GDM1 (cell line): ENCODE data around the gene NPDC1.

Source experiments
- DNase-seq: peaks from one replicate; lab custom pipeline; 2025; lab: John Stamatoyannopoulos, UW

Gene NPDC1

DNA sequence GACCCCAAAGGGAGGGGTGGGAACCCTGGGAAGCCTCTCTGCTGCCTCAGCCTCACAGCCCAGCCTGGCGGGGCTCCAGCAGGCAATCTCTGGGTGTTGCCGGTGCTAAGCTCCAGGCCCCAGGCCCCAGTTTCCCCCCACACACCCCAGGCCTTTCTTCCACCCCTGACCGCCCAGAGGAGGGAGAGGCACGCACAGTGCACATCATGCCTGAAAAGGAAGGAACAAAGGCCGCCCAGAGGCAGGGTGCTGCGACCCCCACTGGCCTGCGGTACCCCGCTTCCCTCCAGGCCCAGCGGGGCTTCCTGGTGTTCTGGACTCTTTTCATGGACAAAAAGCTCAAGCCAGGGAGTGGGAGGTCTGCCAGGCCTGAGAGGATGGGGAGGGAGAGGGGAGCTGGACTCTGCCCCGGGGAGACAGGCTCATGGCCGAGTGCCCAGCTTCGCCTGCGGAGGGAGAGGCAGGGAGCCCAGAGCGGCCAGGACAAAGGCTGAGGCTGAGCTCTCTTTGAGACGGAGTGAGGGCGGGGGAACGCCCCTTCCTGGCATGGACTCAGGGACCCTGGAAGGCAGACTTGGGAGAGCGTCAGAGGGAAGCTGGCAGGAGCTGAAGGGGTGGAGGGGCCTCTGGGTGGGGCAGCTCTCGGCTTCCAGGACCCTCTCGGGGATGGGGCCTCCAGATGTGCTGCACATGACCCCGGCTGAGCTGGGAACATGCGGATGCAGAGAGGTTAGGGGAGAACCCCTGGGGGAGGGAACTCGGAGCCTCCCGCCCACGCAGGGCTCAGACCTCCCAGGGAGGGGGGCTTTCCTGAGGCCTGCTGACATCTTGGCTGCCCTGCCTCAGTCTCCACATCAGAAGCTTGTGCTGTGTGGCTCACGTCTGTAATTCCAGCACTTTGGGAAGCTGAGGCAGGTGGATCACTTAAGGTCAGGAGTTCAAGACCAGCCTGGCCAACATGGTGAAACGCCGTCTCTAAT lies 9.7 kb upstream of the NPDC1 start:
- no peak for DNase-seq

DNA sequence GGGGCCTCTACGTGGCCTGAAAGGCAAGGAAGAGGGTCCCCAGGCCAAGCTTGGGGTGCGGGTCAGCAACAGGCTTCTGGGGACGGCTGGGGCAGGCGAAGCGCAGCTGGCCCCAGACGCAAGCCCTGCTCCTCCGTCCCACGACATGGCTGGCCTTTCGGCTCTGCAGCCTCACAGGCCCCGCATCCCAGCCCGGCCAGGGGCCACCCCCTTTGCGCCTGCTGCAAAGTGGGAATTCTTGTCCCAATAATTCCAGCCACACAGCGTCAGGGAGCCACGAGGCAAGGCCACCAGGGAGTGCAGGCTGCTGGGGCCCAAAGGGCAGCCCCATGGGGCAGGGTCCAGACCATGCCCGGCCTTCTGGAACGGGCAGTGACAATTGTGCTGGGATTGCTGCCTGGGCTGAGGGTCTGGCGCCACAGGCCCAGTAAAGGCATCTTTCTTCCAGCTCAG lies 9.0 kb upstream of the NPDC1 start:
- DNase-seq, result no peak

DNA sequence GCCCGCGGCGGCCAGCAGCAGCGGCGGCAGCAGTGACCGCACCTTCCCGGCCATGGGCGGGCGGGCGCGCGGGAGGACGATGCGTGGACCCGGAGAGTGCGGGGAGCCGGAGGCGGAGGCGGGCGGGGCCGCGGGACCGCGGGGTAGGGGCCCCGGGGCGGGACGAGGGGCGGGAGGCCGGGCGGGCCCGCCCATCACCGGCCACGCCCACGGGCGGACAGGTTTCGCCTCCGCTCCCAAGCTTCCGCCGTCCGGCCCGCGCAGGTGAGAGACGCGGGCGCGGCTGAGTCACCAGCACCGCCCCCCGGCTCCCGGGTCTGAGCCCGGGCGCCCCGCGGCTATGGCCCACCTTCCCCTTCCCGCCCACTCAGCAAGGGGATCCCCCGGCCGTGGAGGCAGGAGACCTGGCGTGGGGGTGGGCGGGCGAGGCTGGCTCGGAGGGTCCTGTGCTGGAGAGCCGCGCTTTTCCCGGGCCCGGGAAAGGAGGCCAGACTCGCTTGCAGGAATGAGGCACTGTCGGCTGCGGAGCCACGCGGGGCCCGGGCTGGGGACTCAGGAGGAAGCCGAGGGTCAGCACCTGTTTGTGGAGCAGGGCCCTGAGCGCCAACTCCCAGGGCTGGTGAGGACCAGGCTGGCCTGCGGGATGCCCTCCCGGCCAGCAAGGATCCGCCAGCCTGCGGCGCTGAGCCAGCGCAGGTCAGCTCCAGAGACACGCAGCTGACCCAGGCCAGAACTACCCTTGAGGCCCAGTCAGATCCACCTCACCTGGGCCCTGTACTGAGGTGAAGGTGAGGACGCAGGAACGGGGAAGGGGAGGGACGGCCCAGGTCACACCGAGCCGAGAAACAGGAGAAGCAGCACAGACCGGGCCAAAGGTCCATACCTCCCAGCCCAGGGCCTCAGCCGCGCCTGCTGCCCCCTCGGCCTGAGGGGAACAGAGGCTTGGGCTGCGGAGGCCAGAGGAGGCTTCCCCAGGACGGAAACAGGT lies 8.3 kb upstream of the NPDC1 start, which contains the start of gene ENTPD2:
TSS of gene ENTPD2 (minus strand) at position 118 of the 988 bp plus-strand sequence. CDS start at position 54, 64 bp downstream.
- DNase-seq, result no peak

DNA sequence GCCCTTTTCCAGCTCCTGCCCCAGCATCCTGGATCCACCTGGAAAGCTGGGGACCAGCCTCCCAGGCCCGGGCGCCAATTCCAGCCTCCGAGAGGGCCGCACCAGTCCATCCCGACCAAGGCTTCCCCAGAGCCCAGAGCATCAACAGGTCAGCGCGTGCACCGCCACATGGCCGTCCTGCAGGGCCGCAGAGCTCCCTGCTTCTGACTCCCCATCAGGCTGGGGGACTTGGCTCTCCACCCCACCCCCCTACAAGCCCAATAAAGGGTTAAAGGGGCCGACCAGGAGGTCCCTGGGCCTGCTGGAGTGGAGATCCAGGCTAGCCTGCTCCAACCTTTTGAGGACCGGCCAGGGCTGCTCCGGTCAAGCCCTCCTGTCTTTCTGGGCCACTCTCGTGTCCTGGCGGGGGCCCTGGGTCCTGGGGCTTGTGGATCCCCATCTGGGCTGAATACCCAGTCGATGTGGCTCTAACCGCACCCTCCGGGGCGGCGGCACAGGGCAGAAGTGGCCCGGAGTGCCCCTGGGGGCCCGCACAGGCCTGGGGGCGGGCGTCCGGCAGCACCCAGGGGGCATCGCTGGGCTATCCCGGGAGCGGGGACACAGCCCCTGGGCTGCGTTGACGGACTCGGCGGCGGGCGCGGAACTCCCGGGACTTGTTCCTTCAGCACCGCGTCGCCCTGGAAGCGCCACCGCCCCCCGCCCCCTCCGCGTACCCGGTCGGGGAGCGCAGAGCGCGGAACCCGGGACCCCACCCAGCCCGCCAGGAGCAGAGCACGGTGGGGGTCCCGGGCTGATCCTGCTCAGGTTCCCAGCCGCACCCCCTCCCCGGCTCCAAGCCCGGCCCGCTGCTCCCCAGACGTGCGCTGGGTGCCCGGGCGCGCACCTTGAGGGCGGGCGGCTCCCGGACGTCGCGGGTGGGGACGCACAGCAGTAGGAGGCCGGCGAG lies 7.3 kb upstream of the NPDC1 start:
- DNase-seq, result no peak

DNA sequence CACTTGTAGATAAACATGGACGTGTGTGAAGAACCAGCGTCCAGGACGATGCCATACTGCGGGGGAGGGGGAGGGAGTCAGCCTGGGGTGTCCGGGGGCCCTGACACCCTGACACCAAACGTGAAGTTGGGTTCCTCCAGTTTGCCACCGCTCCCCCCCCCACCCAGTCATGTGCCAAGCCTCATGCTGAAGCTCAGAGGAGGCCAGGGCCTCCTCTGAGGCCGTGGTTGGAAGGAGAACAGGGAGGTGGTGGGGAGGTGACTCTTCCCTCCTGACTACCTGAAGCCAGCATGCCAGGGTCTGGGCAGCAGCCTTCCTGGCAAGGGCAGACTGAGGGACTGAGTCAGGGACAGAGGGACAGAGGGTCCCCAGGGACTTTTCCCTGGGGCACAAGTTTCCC lies 6.3 kb upstream of the NPDC1 start:
- no peak for DNase-seq

DNA sequence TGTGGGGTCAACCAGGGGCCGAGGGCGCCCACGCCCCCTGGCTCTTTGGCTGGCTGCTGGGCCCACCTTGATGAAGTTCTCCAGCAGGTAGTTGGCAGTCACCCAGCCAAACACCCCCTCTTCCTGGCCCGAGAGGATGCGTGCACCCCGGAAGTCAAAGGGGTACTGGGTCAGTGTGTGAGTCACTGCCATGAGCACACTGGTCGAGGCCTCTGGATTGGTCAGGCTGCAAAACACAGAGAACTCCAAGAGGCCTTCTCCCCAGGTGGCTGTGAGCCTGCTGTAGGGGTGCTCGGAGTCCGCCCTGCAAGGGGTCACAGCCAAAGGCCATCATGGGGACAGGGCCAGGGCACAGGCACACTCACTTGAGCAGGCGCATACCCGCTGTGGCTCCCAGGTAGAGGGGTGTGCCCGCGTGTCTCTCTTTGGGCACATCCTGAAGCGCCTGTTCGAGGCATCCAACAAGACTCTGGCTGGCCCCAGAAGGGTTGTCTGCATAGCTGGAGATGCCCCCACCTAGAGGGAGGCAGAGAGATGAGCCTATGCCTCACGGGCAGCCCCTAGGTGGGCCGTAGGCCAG lies 5.3 kb upstream of the NPDC1 start:
- no peak for DNase-seq

DNA sequence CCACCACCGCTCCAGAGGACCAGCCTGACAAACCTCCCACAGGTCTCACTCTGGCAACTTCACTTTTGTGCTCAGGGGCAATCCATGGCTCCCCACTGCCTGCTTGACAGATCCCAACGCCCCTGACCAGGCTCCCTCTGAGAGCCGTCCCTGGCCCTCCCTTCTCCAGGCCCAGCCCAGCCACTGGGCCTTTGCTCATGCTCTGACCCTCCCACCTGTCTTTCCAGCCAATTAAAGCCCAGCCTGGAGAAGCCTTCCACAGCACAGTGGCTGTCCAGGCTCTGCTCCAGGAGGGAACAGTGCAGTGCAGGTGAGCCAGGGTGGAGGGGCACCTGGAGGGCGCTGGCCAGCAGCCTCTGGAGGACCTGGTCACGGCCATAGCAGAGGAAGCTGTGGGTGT lies 4.6 kb upstream of the NPDC1 start:
- no peak for DNase-seq

DNA sequence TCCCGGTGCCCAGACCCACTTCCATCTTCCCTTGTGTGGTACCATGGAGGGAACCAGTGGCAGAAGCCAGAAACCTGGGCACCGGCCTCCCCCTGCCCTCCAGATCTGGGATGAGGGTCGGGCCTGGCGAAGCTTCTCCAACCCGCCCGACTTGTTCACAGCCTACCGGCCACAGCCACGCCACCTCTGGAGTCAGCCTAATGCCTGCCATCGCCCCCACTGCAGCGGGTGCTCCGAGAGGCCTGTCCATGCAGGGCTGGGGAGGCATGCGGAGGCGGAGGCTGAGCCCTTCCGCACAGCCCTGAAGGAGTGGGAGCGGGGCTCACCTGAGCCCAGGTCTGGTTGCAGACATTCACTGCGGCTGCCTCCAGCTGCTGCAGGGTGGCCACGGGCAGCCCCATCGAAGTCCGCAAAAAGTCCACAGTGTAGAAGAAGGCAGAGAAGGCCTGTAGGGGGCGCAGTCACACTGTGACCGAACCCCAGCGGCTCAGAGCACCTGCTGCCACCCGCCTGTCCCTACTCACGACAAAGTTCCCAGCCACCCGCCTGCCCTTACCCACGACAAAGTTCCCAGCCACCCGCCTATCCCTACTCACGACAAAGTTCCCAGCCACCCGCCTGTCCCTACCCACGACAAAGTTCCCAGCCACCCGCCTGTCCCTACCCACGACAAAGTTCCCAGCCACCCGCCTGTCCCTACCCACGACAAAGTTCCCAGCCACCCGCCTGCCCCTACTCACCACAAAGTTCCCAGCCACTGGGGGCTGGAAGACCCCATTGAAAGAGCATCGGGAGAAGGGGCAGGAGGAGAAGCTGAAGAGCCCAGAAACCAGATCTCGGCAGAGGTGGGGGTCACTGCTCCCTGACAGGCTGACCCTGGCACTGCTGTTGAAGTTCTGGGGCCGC lies 3.8 kb upstream of the NPDC1 start:
- DNase-seq, result peak; percentile 40

DNA sequence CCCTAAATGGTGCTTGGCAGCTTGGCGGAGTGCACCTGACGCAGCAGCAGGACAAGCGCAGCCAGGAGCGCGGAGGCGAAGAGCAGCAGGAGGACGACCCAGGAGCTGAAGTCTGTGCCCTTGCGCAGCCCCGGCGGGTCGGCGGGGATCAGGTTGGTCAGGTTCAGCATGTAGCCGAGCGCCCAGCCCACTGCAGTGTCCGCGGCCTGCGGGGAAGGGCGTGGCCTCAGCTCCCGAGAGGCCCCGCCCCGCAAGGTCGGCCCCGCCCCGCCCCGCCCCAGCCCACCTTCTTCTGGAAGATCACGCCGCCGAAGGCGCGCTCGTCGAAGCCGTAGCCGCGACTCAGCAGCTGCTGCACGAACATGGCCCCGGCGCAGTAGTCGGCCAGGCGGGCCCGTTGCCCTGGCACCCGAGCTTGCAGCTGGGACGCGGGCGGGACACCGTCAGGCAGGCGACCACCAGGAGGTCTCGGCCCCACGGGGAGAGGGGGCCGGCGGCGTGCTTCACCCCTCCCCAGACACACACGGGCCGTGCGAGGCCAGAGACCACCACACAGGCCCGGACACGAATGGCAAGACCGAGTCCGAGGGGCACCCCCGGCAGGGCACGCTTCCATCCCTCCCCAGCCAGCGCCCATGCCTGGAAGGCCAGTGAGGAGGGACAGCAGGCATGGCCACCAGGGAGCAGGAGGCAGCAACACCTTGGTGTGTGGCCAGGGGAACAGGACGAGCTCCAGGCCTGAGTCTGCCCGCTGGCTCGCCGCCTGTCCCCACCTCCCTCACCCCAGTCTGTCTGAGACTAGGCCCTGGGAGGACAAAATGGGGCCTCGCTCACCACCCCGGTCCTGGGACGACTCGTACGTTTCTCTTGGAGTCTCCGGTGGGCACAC lies 2.9 kb upstream of the NPDC1 start:
- DNase-seq, result no peak

DNA sequence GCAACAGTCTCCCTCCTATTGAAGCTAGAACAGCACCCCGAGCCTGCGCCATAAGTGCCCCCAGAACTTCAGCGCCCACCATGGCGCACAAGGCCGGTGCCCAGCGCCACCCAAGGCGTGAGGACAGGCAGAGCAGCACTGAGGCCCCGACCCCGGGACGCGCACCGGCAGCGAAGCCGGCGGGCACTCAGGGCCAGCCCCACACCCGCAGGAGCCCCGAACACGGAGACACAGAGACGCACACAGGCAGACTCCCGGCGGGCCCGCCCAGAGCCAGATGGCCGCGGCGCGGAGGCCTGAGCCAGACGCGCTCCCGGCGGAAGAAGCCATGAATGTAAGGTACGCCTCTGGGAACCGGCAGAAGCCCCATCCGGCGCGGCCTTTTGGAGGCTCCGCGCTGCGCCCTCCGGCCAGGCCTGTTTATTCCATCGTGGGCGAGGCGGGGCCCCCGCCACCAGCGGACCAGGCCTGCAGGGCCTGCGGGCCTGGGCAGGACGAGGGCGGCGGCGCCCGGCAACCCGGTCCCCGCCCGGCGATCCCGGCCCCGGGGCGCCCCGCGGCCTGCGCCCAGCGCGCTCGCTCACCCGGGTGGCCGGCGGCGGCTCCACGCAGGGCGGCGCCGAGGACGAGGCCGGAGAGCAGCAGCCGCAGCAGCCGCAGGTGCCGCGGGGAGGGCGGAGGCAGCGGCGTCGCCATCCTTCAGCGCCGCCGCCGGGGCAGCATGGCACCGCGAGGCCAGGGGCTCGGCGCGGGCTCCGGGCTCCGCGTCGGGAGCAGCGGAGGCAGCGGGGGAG lies 486 bp downstream of the NPDC1 start:
- no peak for DNase-seq

DNA sequence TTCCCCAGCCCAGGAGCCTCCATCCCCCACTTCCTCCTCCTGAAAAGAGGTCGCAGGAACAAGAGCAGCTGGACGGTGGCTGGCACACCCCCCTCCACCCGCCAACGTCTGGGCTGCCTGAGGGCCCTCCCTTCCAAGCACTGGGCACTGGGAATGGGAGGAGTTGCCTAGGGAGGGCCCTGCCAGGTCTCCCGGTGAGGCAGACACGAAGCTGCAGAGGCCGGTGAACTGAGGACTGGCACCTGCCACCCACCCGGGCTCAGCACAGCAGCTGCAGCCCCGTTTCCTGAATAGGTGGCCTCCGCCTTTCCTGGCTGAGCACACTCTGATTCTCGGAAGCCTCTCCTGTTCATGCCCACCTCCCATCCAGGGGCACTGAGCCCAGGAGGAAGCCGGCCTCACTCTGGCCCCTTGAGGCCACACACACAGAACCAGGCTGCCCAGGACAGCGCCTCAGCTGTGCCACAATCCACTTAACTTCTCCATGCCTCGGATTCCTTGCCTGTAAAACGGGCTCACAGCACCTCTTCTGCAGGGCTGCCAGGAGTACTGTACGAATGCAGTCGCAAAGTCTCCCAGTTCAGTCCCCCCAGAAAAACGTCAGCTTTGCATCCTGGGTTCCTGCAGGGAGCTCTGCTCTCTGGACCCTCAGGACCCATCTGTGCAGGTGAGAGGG lies 1.3 kb downstream of the NPDC1 start:
- DNase-seq, result no peak

DNA sequence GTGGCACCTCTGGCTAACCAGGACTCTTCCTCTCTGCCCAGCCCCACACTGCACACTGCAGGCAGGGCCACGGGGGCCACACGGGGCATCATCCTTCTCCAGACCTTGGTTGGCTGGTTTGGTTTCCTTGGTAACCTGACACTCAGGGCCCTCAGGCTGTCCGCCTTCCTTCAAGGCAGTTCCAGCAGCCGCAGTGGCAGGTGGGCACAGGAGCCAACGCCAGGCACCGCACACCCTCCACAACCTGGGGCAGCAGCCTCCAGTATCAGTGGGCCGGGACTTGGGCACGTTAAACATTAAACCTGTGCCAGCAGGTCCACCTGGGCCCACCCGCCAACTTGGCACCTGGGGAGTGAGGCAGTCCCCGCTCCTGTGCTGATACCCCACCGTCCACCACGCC lies 1.9 kb downstream of the NPDC1 start:
- no peak for DNase-seq

DNA sequence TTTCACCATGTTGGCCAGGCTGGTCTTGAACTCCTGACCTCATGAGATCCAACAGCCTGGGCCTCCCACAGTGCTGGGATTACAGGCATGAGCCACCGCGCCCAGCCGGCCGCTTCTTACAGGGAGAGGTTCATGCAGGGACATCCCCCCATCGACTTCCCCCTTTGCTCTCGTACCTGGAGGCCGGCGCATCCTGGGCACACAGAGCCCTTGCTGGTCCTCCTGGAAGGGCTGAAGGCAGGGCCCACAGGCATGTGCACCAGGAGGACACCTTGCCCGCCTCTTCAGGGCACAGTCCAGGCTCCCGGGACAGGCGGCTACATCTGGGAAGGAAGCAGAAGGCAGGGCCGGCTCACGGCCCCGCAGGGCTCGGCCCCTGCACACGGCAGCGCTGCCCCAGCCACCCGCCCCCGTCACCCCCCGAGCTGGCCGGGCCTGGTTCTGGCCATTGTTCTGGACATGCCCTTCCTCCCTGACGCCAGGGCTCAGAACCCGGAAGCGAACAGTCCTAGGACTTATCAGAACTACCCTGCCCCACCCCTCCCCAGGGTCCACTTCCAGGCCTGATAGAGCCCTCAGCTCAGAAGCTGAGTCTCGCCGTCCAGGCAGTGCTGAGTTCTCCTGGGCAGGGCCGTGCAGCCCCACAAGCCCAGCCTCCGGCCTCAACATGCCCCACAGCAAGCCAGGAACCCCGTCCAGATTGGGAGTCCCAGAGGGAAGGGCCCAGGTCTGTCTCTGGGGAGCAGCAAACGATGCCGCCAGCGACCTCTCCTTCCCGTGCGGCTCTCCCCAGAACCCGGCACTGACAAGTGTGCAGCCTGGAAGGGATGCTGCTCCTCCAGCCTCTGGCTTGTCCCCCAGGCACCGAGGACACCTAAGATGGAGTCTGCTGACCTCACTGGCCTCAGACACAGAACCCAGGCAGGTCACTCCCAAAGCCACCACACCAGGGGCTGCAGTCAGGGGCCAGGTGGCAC lies 2.9 kb downstream of the NPDC1 start:
- DNase-seq, result no peak

DNA sequence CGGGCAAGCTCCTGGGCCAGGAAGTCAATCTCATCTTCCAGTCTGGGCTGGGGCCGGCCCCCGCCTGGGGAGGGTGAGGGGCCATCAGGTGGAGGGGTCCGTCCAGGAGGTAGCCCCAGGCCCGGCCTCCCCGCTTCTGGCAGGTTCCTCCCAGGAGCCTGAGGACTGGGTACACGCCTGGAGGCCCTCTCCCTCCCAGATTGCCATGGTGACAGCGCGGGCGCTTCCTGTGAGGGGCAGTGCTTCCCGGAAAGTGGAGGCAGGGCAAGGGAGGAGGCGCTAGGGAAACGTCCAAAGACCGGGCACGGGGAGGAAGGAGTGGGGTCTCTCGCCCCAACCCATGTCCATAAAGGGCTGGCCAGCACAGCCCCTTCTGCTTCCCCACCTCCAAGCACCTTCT lies 4.9 kb downstream of the NPDC1 start:
- no peak for DNase-seq

DNA sequence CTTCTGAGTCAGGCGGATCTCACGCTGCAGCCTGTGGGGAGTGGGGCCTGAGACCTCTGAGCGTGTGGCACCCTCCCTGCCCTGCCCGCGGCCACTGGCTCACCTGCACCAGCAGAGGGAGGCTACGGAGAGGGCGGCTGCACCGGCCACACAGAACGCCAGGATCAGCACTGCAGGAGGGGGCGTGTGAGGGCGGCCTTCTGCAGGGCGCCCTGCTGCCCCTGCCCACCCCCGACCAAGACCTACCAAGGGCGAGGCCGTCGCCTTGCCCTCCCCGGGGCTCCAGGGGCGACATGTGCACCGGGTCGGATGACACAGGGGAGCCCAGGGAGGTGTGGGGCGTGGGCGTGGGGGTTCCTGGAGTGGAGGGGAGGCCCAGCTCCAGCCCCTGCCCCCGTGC lies 5.4 kb downstream of the NPDC1 start:
- no peak for DNase-seq
